ENCODE data around the gene TMTC4. TPM values are rescaled to one million over a fixed set of nuclear protein-coding genes. Genes with fewer than 3 reads are reported as not detected.

TMTC4 gene
- total RNA-seq, 3 donors from 2014 or later: 17.2 to 23.3 (median 17.8) TPM

- TF ChIP-seq CTCF (IDR thresholded peaks at IDR 0.05): no peak
- Histone ChIP-seq H3K4me3 (peak overlapping the region; percentile 90), H3K9me3 (no peaks in the 10 kb centered on the region), H3K36me3 (ENCODE audit: low read depth) (no peaks in the 10 kb centered on the region), H3K4me1 (ENCODE audit: low read depth) (peaks cover 15% of the 10 kb centered on the region)
- intact Hi-C loops (cut with DNase I, micrococcal nuclease): no loop called here
- ATAC-seq (no peak), DNase-seq (peak in 2 of 3 donors; percentile 9 to 53)
These were observed 1.3 kb downstream of the TMTC4 start for GRCh38 chr13:100673376-100673712.

GRCh38 chr13:100671389-100672182, 3.0 kb downstream of the TMTC4 start:
- no peak for TF ChIP-seq CTCF (IDR thresholded peaks at IDR 0.05)
- intact Hi-C loops (cut with DNase I, micrococcal nuclease): no loop called here
- H3K4me3 ChIP-seq: no peak overlapping the region
- peaks cover 15% of the 10 kb centered on the region for H3K4me1 ChIP-seq (ENCODE audit: low read depth)
- DNase-seq (no peak), ATAC-seq (no peak)
- H3K36me3 ChIP-seq (ENCODE audit: low read depth): peaks cover 4% of the 10 kb centered on the region
- no peaks in the 10 kb centered on the region for H3K9me3 ChIP-seq

GRCh38 chr13:100668408-100668807, 6.2 kb downstream of the TMTC4 start:
- no peak for TF ChIP-seq CTCF (IDR thresholded peaks at IDR 0.05)
- H3K4me3 ChIP-seq: no peak overlapping the region
- peaks cover 8% of the 10 kb centered on the region for H3K4me1 ChIP-seq (ENCODE audit: low read depth)
- peaks cover 7% of the 10 kb centered on the region for H3K36me3 ChIP-seq (ENCODE audit: low read depth)
- intact Hi-C loops (cut with DNase I, micrococcal nuclease): no loop called here
- ATAC-seq (no peak), DNase-seq (no peak)
- H3K9me3 ChIP-seq: no peaks in the 10 kb centered on the region

GRCh38 chr13:100667894-100668293, 6.7 kb downstream of the TMTC4 start:
- no peak overlapping the region for H3K4me3 ChIP-seq
- ATAC-seq (no peak), DNase-seq (no peak)
- H3K9me3 ChIP-seq: no peaks in the 10 kb centered on the region
- peaks cover 4% of the 10 kb centered on the region for H3K4me1 ChIP-seq (ENCODE audit: low read depth)
- H3K36me3 ChIP-seq (ENCODE audit: low read depth): peaks cover 7% of the 10 kb centered on the region
- TF ChIP-seq CTCF (IDR thresholded peaks at IDR 0.05): no peak
- intact Hi-C loops (cut with DNase I, micrococcal nuclease): no loop called here

DNA sequence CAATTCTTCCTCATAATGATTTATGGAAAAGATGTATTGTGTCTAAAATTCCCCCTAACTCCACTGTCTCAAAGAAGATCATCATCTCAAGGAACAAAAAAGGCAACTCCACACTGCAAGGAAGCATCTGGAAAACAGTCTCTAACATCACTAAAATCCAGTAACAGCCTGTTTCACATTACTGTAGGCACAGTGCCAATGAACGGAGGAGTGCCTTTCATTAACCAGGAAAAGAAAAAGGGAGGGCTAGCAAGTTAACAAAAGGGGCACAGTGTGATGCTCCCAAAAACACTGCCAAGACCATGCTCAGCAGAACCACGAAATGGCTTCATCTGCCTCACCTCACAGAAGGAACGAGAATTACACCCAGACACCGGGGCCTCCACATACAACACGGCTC, 8.5 kb downstream of the TMTC4 start:
- Histone ChIP-seq H3K4me1 (ENCODE audit: low read depth) (no peaks in the 10 kb centered on the region), H3K4me3 (no peak overlapping the region), H3K36me3 (ENCODE audit: low read depth) (peaks cover 15% of the 10 kb centered on the region), H3K9me3 (no peaks in the 10 kb centered on the region)
- DNase-seq: no peak
- intact Hi-C loops (cut with DNase I, micrococcal nuclease): no loop called here
- no peak for ATAC-seq
- no peak for TF ChIP-seq CTCF (IDR thresholded peaks at IDR 0.05)
